ENCODE measurements around the gene SLC2A8. TPM values are rescaled to one million over a fixed set of nuclear protein-coding genes. Genes with fewer than 3 reads are reported as not detected.

SLC2A8 gene
- total RNA-seq, 1 experiment from 2014 or later = 5.1 TPM

GRCh38 chr9:127380479-127380878 lies 16.5 kb upstream of the SLC2A8 start:
- no peak for DNase-seq (ENCODE audit: low read depth)

- DNase-seq (ENCODE audit: low read depth) = no peak
These were observed 14.4 kb upstream of the SLC2A8 start for GRCh38 chr9:127382541-127382940.

GRCh38 chr9:127384016-127384730 lies 12.8 kb upstream of the SLC2A8 start:
- DNase-seq (ENCODE audit: low read depth) = no peak

GRCh38 chr9:127384901-127385300 lies 12.1 kb upstream of the SLC2A8 start:
- DNase-seq (ENCODE audit: low read depth) = no peak

- no peak for DNase-seq (ENCODE audit: low read depth)
These were observed 10.7 kb upstream of the SLC2A8 start for GRCh38 chr9:127386249-127386648.

- DNase-seq (ENCODE audit: low read depth) = no peak
These were observed 10.0 kb upstream of the SLC2A8 start for GRCh38 chr9:127386981-127387380.

GRCh38 chr9:127388037-127388855 lies 8.7 kb upstream of the SLC2A8 start:
- DNase-seq (ENCODE audit: low read depth) = peak; percentile 98

- DNase-seq (ENCODE audit: low read depth) = no peak
These were observed 8.1 kb upstream of the SLC2A8 start for GRCh38 chr9:127388856-127389238.

GRCh38 chr9:127389381-127390247 lies 7.4 kb upstream of the SLC2A8 start:
- DNase-seq (ENCODE audit: low read depth) = no peak

- DNase-seq (ENCODE audit: low read depth) = no peak
These were observed 6.8 kb upstream of the SLC2A8 start for GRCh38 chr9:127390248-127390545.

- no peak for DNase-seq (ENCODE audit: low read depth)
These were observed 6.4 kb upstream of the SLC2A8 start for GRCh38 chr9:127390563-127390962.

GRCh38 chr9:127392166-127392565 lies 4.8 kb upstream of the SLC2A8 start:
- no peak for DNase-seq (ENCODE audit: low read depth)

GRCh38 chr9:127392976-127393375 lies 4.0 kb upstream of the SLC2A8 start:
- DNase-seq (ENCODE audit: low read depth) = no peak

GRCh38 chr9:127393645-127394044 lies 3.3 kb upstream of the SLC2A8 start:
- DNase-seq (ENCODE audit: low read depth) = no peak

- peak; percentile 18 for DNase-seq (ENCODE audit: low read depth)
These were observed 1.3 kb upstream of the SLC2A8 start for GRCh38 chr9:127395497-127396252.

GRCh38 chr9:127396253-127396807 lies 639 bp upstream of the SLC2A8 start:
- no peak for DNase-seq (ENCODE audit: low read depth)

GRCh38 chr9:127397646-127398274 lies 791 bp downstream of the SLC2A8 start:
- no peak for DNase-seq (ENCODE audit: low read depth)

- no peak for DNase-seq (ENCODE audit: low read depth)
These were observed 1.3 kb downstream of the SLC2A8 start for GRCh38 chr9:127398275-127398647.

- no peak for DNase-seq (ENCODE audit: low read depth)
These were observed 1.9 kb downstream of the SLC2A8 start for GRCh38 chr9:127398715-127399400.

GRCh38 chr9:127399736-127400269 lies 2.8 kb downstream of the SLC2A8 start:
- DNase-seq (ENCODE audit: low read depth) = no peak

All from HT1080 (cell line).